ENCODE results near the gene STXBP6.

DNA sequence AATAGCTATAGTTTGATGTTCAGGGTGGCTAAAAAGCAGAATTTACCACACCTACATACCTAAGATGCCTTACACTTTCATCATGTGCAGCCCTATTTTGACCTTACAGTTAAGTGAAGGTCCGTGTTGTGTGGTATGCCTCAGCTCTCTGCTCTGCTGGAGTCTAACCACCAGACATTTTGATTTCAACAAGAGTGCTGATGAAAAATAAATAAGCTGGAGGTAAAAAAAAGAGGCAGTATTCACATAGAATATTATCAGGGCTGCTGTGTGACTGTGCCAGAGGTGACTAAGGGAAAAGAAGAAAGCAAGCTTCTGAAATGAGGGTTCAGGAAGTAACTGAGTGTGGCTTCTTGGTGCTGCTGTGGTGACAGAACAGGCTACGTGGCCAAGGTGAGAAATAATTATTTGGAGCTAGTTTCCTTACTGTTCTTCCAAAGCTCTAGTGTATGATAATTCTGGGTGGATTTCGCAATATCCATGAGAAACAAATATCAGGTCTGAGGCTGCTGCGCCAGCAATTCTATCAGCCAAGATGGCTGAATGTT, 188.8 kb downstream of the STXBP6 start:
- TF ChIP-seq POLR2A (IDR thresholded peaks at IDR 0.05; ENCODE audit: low read length) (no peak), GATA1 (IDR thresholded peaks at IDR 0.05; ENCODE audit: low read depth, low read length) (no peak)

Data from erythroblast (primary cell).